ENCODE measurements around the gene TAGLN. TPM values are rescaled to one million over a fixed set of nuclear protein-coding genes. Genes with fewer than 3 reads are reported as not detected.

TAGLN gene
- total RNA-seq, 4 donors from 2014 or later: 190 to 216 (median 199) TPM

GRCh38 chr11:117225553-117226170, 26.5 kb downstream of the TAGLN start:
- Histone ChIP-seq H3K27me3 (no peaks in the 10 kb centered on the region), H3K27ac (no peak overlapping the region), H3K9me3 (no peaks in the 10 kb centered on the region), H3K4me1 (peaks cover 42% of the 10 kb centered on the region), H3K4me3 (no peak overlapping the region), H3K36me3 (peaks cover 80% of the 10 kb centered on the region)
- DNase-seq (ENCODE audit: low spot score in 2 of 2): peak in 1 of 2 donors; percentile 44
- TF ChIP-seq POLR2A (IDR thresholded peaks at IDR 0.05) (no peak), EP300 (IDR thresholded peaks at IDR 0.05) (no peak), CTCF (IDR thresholded peaks at IDR 0.05) (no peak), POLR2AphosphoS5 (IDR thresholded peaks at IDR 0.05) (no peak)
- WGBS: 96% methylated on average over 8 of the region's 9 CpGs

- peaks cover 42% of the 10 kb centered on the region for H3K4me1 ChIP-seq
- no peak overlapping the region for H3K4me3 ChIP-seq
- no peaks in the 10 kb centered on the region for H3K9me3 ChIP-seq
- no peak overlapping the region for H3K27ac ChIP-seq
- TF ChIP-seq EP300 (IDR thresholded peaks at IDR 0.05): no peak
- TF ChIP-seq CTCF (IDR thresholded peaks at IDR 0.05): peak; percentile 73 to 80
- no peaks in the 10 kb centered on the region for H3K27me3 ChIP-seq
- peaks cover 72% of the 10 kb centered on the region for H3K36me3 ChIP-seq
- 66% methylated on average over 19 of the region's 19 CpGs for WGBS
- DNase-seq (ENCODE audit: low spot score in 2 of 2): peak in 1 of 2 donors; percentile 79
Measured at GRCh38 chr11:117226388-117227385, 27.5 kb downstream of the TAGLN start.

GRCh38 chr11:117228091-117228490, 28.9 kb downstream of the TAGLN start:
- H3K4me1 ChIP-seq: peaks cover 35% of the 10 kb centered on the region
- H3K27me3 ChIP-seq: no peaks in the 10 kb centered on the region
- peaks cover 58% of the 10 kb centered on the region for H3K36me3 ChIP-seq
- H3K9me3 ChIP-seq: no peaks in the 10 kb centered on the region
- peak in 1 of 2 donors; percentile 71 for DNase-seq (ENCODE audit: low spot score in 2 of 2)
- H3K4me3 ChIP-seq: no peak overlapping the region
- 91% methylated on average over 11 of the region's 11 CpGs for WGBS
- H3K27ac ChIP-seq: no peak overlapping the region
- TF ChIP-seq POLR2A (IDR thresholded peaks at IDR 0.05) (no peak), EP300 (IDR thresholded peaks at IDR 0.05) (no peak), POLR2AphosphoS5 (IDR thresholded peaks at IDR 0.05) (no peak), CTCF (IDR thresholded peaks at IDR 0.05) (no peak)

GRCh38 chr11:117229411-117229810, 30.2 kb downstream of the TAGLN start:
- H3K27me3 ChIP-seq: no peaks in the 10 kb centered on the region
- WGBS: 87% methylated on average over 12 of the region's 12 CpGs
- H3K36me3 ChIP-seq: peaks cover 48% of the 10 kb centered on the region
- no peak overlapping the region for H3K4me3 ChIP-seq
- no peaks in the 10 kb centered on the region for H3K9me3 ChIP-seq
- no peak overlapping the region for H3K27ac ChIP-seq
- peaks cover 48% of the 10 kb centered on the region for H3K4me1 ChIP-seq
- peak in 1 of 2 donors; percentile 73 for DNase-seq (ENCODE audit: low spot score in 2 of 2)
- TF ChIP-seq EP300 (IDR thresholded peaks at IDR 0.05) (no peak), POLR2A (IDR thresholded peaks at IDR 0.05) (no peak), POLR2AphosphoS5 (IDR thresholded peaks at IDR 0.05) (no peak), CTCF (IDR thresholded peaks at IDR 0.05) (no peak)

GRCh38 chr11:117229931-117230285, 30.7 kb downstream of the TAGLN start:
- Histone ChIP-seq H3K27me3 (no peaks in the 10 kb centered on the region), H3K27ac (no peak overlapping the region), H3K36me3 (peaks cover 44% of the 10 kb centered on the region), H3K4me3 (no peak overlapping the region), H3K4me1 (peaks cover 44% of the 10 kb centered on the region), H3K9me3 (no peaks in the 10 kb centered on the region)
- 79% methylated on average over 4 of the region's 5 CpGs for WGBS
- no peak for TF ChIP-seq CTCF (IDR thresholded peaks at IDR 0.05)
- no peak for TF ChIP-seq POLR2AphosphoS5 (IDR thresholded peaks at IDR 0.05)
- no peak for TF ChIP-seq POLR2A (IDR thresholded peaks at IDR 0.05)
- TF ChIP-seq EP300 (IDR thresholded peaks at IDR 0.05): no peak
- peak in 1 of 2 donors; percentile 12 for DNase-seq (ENCODE audit: low spot score in 2 of 2)

All from suprapubic skin (tissue), 4 donors.